ENCODE results near the gene TRAPPC3.

TRAPPC3 gene

DNA sequence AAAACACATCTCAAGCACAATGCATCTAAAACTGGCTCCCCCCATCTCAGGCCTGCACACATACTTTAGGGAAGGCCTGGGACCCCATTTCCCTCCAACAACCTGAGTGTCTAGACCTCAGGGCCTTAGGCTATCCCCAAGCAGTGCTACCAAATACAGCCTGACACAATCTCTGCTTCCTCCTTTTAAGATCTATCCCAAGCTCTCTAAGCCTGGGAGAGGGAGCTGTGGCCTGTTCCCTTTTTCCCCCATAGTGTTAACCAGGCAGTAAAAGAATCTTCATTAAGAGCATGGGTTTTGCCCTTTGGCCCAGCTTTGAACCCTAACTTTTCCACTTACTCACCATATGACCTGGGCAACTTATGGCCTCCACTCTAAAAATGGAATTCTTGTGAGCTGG, 13.5 kb downstream of the TRAPPC3 start:
- Histone ChIP-seq H3K79me1 (ENCODE audit: low read length) (peaks cover 3% of the 10 kb centered on the region), H3K27ac (ENCODE audit: low read depth, low read length) (no peak overlapping the region), H4K5ac (ENCODE audit: low read length) (no peak overlapping the region), H3K4ac (ENCODE audit: low read depth, low read length) (no peak overlapping the region), H2BK15ac (replicated peaks; ENCODE audit: low read depth) (no peak overlapping the region), H3K36me3 (ENCODE audit: control insufficient read depth, insufficient read depth, low read length) (peaks cover 6% of the 10 kb centered on the region), H3K56ac (ENCODE audit: low read length) (no peak overlapping the region), H3K79me2 (ENCODE audit: control insufficient read depth, insufficient read depth, low read length) (no peaks in the 10 kb centered on the region), H3K27me3 (ENCODE audit: insufficient read depth, low read length, poor library complexity) (no peaks in the 10 kb centered on the region), H2BK120ac (ENCODE audit: low read depth, low read length) (no peak overlapping the region), H3K4me1 (ENCODE audit: control insufficient read depth, low read depth, low read length) (no peaks in the 10 kb centered on the region), H4K8ac (ENCODE audit: low read depth, low read length) (no peak overlapping the region), H3K4me2 (ENCODE audit: low read length) (no peak overlapping the region), H2BK5ac (ENCODE audit: low read length) (no peak overlapping the region), H3K23ac (ENCODE audit: low read length) (no peak overlapping the region), H2AK5ac (ENCODE audit: low read length) (no peak overlapping the region), H3K18ac (ENCODE audit: low read length) (no peak overlapping the region), H3K9ac (ENCODE audit: low read length) (no peak overlapping the region), H3K4me3 (ENCODE audit: low read length) (no peak overlapping the region)
- no peak for DNase-seq

DNA sequence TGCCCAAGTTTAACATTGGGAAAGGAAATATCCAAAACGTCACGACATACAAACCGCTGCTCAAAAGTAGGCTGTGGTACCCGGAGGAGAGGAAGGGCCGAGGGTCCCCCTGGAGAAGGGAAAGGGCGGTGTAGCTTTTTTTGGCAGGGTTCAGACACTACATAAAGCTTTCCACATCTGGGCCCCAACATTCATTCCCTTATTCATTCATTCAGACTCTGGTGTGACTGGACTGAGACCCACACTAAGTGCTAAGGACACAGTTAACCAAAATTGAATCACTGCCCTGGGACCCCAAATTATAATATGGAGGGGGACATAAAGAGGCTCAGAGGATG, 14.0 kb downstream of the TRAPPC3 start:
- Histone ChIP-seq H2BK5ac (ENCODE audit: low read length) (no peak overlapping the region), H3K27ac (ENCODE audit: low read depth, low read length) (no peak overlapping the region), H4K5ac (ENCODE audit: low read length) (no peak overlapping the region), H3K79me2 (ENCODE audit: control insufficient read depth, insufficient read depth, low read length) (no peaks in the 10 kb centered on the region), H2BK15ac (replicated peaks; ENCODE audit: low read depth) (no peak overlapping the region), H4K8ac (ENCODE audit: low read depth, low read length) (no peak overlapping the region), H3K18ac (ENCODE audit: low read length) (no peak overlapping the region), H3K4me3 (ENCODE audit: low read length) (no peak overlapping the region), H3K4me1 (ENCODE audit: control insufficient read depth, low read depth, low read length) (no peaks in the 10 kb centered on the region), H3K79me1 (ENCODE audit: low read length) (peaks cover 3% of the 10 kb centered on the region), H3K36me3 (ENCODE audit: control insufficient read depth, insufficient read depth, low read length) (peaks cover 6% of the 10 kb centered on the region), H3K9ac (ENCODE audit: low read length) (no peak overlapping the region), H3K4ac (ENCODE audit: low read depth, low read length) (no peak overlapping the region), H3K56ac (ENCODE audit: low read length) (peak overlapping the region; percentile 15), H2AK5ac (ENCODE audit: low read length) (no peak overlapping the region), H3K4me2 (ENCODE audit: low read length) (no peak overlapping the region), H3K23ac (ENCODE audit: low read length) (no peak overlapping the region), H2BK120ac (ENCODE audit: low read depth, low read length) (no peak overlapping the region), H3K27me3 (ENCODE audit: insufficient read depth, low read length, poor library complexity) (no peaks in the 10 kb centered on the region)
- WGBS (ENCODE audit: extremely low coverage, insufficient coverage, low lambda C conversion rate): no CpG with 5 or more reads among the region's 6 CpGs
- DNase-seq: no peak

DNA sequence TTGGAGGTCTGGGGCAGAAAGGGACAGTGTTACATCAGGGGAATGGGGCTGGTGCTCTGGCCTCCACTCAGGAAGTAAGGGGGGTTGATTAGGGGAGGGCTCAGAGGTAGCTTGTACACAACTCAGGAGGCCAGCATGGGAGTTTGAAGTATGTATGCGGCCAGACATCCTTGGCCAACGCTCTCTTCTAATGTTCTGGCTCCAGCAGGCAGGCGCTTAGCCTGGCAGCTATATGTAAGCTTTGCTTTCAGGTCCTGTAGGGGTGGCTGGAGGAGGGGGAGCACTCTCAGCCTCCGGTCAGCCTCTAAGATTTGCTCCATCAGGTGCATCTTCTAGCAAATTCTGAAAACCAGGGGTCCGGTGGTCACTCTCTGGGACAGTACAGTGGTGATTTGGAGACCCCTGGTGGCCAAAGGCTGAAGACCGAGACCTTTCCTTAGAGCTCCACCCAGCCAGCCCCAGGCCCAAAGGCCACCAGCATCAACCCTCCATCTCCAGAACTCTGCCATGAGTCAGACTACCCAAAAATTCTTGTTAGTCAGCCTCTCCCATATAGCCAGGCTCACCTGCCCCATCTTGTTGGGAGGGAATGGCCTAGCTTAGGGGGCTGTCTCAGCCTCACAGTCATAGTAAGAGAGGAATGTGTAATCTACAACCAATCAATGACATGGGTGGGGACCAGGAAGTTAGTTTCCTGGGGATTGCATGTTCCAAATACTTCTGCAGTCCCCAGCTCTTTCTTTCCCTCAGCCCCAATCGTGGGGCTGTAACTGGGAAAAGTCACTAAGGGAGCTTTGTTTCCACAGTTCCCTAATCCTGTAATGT, 14.6 kb downstream of the TRAPPC3 start:
- Histone ChIP-seq H2BK5ac (ENCODE audit: low read length) (no peak overlapping the region), H3K4ac (ENCODE audit: low read depth, low read length) (no peak overlapping the region), H2BK15ac (replicated peaks; ENCODE audit: low read depth) (no peak overlapping the region), H3K79me1 (ENCODE audit: low read length) (no peaks in the 10 kb centered on the region), H4K5ac (ENCODE audit: low read length) (no peak overlapping the region), H3K27me3 (ENCODE audit: insufficient read depth, low read length, poor library complexity) (no peaks in the 10 kb centered on the region), H3K27ac (ENCODE audit: low read depth, low read length) (no peak overlapping the region), H3K9ac (ENCODE audit: low read length) (no peak overlapping the region), H3K36me3 (ENCODE audit: control insufficient read depth, insufficient read depth, low read length) (peaks cover 6% of the 10 kb centered on the region), H3K4me2 (ENCODE audit: low read length) (no peak overlapping the region), H3K18ac (ENCODE audit: low read length) (no peak overlapping the region), H2AK5ac (ENCODE audit: low read length) (no peak overlapping the region), H3K56ac (ENCODE audit: low read length) (no peak overlapping the region), H2BK120ac (ENCODE audit: low read depth, low read length) (no peak overlapping the region), H3K4me3 (ENCODE audit: low read length) (no peak overlapping the region), H3K23ac (ENCODE audit: low read length) (no peak overlapping the region), H3K79me2 (ENCODE audit: control insufficient read depth, insufficient read depth, low read length) (no peaks in the 10 kb centered on the region), H4K8ac (ENCODE audit: low read depth, low read length) (no peak overlapping the region), H3K4me1 (ENCODE audit: control insufficient read depth, low read depth, low read length) (no peaks in the 10 kb centered on the region)
- peak; percentile 90 for DNase-seq
- WGBS (ENCODE audit: extremely low coverage, insufficient coverage, low lambda C conversion rate): no CpG with 5 or more reads among the region's 7 CpGs

DNA sequence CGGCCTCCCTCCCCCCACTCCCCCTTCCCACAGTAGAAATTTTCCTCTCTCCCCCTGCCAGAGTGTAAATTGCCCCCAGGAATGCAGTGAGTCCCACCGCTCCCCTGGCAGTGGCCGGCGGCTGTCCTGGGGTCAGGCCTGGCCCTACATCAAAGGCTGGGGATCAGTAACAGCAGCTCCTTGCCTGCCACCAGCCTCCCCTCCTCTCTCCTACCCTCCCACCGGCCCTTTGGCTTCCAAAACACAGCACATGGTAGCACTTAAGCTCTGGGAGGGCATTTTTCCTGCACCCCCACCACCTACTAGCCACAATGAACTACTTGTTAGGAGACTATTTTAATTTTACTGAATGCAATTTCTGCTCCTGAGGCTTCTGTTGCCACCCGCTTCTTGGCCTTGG, 15.3 kb downstream of the TRAPPC3 start:
- H3K27me3 ChIP-seq (ENCODE audit: insufficient read depth, low read length, poor library complexity): no peaks in the 10 kb centered on the region
- H3K9ac ChIP-seq (ENCODE audit: low read length): no peak overlapping the region
- no peaks in the 10 kb centered on the region for H3K79me1 ChIP-seq (ENCODE audit: low read length)
- peak overlapping the region; percentile 17 for H3K56ac ChIP-seq (ENCODE audit: low read length)
- H3K4me3 ChIP-seq (ENCODE audit: low read length): no peak overlapping the region
- no CpG with 5 or more reads among the region's 6 CpGs for WGBS (ENCODE audit: extremely low coverage, insufficient coverage, low lambda C conversion rate)
- H3K36me3 ChIP-seq (ENCODE audit: control insufficient read depth, insufficient read depth, low read length): peaks cover 3% of the 10 kb centered on the region
- H3K79me2 ChIP-seq (ENCODE audit: control insufficient read depth, insufficient read depth, low read length): no peaks in the 10 kb centered on the region
- no peak overlapping the region for H2BK15ac ChIP-seq (replicated peaks; ENCODE audit: low read depth)
- no peak overlapping the region for H2AK5ac ChIP-seq (ENCODE audit: low read length)
- no peak overlapping the region for H3K4ac ChIP-seq (ENCODE audit: low read depth, low read length)
- no peak overlapping the region for H3K23ac ChIP-seq (ENCODE audit: low read length)
- H2BK120ac ChIP-seq (ENCODE audit: low read depth, low read length): no peak overlapping the region
- no peak overlapping the region for H3K4me2 ChIP-seq (ENCODE audit: low read length)
- no peak for DNase-seq
- H4K5ac ChIP-seq (ENCODE audit: low read length): no peak overlapping the region
- H3K27ac ChIP-seq (ENCODE audit: low read depth, low read length): no peak overlapping the region
- no peak overlapping the region for H4K8ac ChIP-seq (ENCODE audit: low read depth, low read length)
- no peak overlapping the region for H2BK5ac ChIP-seq (ENCODE audit: low read length)
- H3K18ac ChIP-seq (ENCODE audit: low read length): no peak overlapping the region
- no peaks in the 10 kb centered on the region for H3K4me1 ChIP-seq (ENCODE audit: control insufficient read depth, low read depth, low read length)

DNA sequence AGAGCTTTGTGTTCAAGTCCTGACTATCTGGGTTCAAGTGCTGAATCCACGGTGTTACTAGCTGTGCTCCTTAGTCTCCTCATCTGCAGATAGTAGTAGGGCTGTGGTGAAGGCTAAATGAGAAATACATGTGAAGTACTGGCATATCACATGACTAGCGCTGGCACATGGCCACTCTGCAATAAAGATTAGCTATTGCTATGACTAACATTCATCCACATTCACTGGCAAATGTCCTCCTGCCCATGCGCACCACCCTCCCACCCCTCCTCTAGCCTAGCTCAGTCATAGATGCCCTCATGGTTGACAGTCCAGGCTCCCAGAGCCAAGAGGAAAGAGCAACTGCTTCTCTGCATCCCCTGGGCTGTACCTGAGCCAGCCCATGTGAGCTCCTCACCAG, 15.8 kb downstream of the TRAPPC3 start:
- WGBS (ENCODE audit: extremely low coverage, insufficient coverage, low lambda C conversion rate): no CpG with 5 or more reads among the region's 3 CpGs
- Histone ChIP-seq H2AK5ac (ENCODE audit: low read length) (peak overlapping the region; percentile 38), H3K79me2 (ENCODE audit: control insufficient read depth, insufficient read depth, low read length) (no peaks in the 10 kb centered on the region), H2BK15ac (replicated peaks; ENCODE audit: low read depth) (no peak overlapping the region), H3K9ac (ENCODE audit: low read length) (no peak overlapping the region), H3K36me3 (ENCODE audit: control insufficient read depth, insufficient read depth, low read length) (peaks cover 3% of the 10 kb centered on the region), H3K4me3 (ENCODE audit: low read length) (no peak overlapping the region), H2BK5ac (ENCODE audit: low read length) (no peak overlapping the region), H3K4ac (ENCODE audit: low read depth, low read length) (no peak overlapping the region), H3K4me2 (ENCODE audit: low read length) (no peak overlapping the region), H3K56ac (ENCODE audit: low read length) (peak overlapping the region; percentile 42), H3K27ac (ENCODE audit: low read depth, low read length) (no peak overlapping the region), H3K18ac (ENCODE audit: low read length) (no peak overlapping the region), H3K79me1 (ENCODE audit: low read length) (no peaks in the 10 kb centered on the region), H4K8ac (ENCODE audit: low read depth, low read length) (no peak overlapping the region), H2BK120ac (ENCODE audit: low read depth, low read length) (no peak overlapping the region), H3K23ac (ENCODE audit: low read length) (no peak overlapping the region), H3K27me3 (ENCODE audit: insufficient read depth, low read length, poor library complexity) (no peaks in the 10 kb centered on the region), H4K5ac (ENCODE audit: low read length) (no peak overlapping the region), H3K4me1 (ENCODE audit: control insufficient read depth, low read depth, low read length) (no peaks in the 10 kb centered on the region)
- no peak for DNase-seq

DNA sequence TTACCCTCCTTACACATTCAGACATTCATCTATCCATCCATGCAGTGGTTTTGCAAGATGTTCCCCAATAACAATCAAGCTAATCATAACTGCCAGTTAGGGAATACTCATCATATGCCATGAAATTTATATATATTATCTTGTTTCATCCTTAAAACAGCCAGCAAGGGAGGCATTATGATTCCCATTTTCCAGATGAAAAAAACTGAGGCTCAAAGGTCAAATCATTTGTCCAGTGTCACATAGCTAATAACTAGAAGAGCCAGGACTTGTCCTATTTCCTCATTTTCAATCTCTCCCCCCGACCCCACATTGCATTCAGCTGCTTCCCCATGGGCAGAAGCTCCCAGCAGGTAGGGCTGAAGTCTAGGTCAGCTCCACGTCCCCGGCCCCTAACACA, 17.3 kb downstream of the TRAPPC3 start:
- no peak overlapping the region for H2BK15ac ChIP-seq (replicated peaks; ENCODE audit: low read depth)
- H4K5ac ChIP-seq (ENCODE audit: low read length): no peak overlapping the region
- H3K4me3 ChIP-seq (ENCODE audit: low read length): no peak overlapping the region
- no peaks in the 10 kb centered on the region for H3K27me3 ChIP-seq (ENCODE audit: insufficient read depth, low read length, poor library complexity)
- no peak overlapping the region for H3K4ac ChIP-seq (ENCODE audit: low read depth, low read length)
- H3K4me2 ChIP-seq (ENCODE audit: low read length): no peak overlapping the region
- WGBS (ENCODE audit: extremely low coverage, insufficient coverage, low lambda C conversion rate): no CpG with 5 or more reads among the region's 3 CpGs
- H2BK5ac ChIP-seq (ENCODE audit: low read length): no peak overlapping the region
- no peak overlapping the region for H2BK120ac ChIP-seq (ENCODE audit: low read depth, low read length)
- no peak overlapping the region for H3K18ac ChIP-seq (ENCODE audit: low read length)
- H3K9ac ChIP-seq (ENCODE audit: low read length): no peak overlapping the region
- no peaks in the 10 kb centered on the region for H3K79me1 ChIP-seq (ENCODE audit: low read length)
- no peaks in the 10 kb centered on the region for H3K36me3 ChIP-seq (ENCODE audit: control insufficient read depth, insufficient read depth, low read length)
- H3K4me1 ChIP-seq (ENCODE audit: control insufficient read depth, low read depth, low read length): no peaks in the 10 kb centered on the region
- H3K56ac ChIP-seq (ENCODE audit: low read length): no peak overlapping the region
- no peak for DNase-seq
- no peak overlapping the region for H4K8ac ChIP-seq (ENCODE audit: low read depth, low read length)
- H3K79me2 ChIP-seq (ENCODE audit: control insufficient read depth, insufficient read depth, low read length): no peaks in the 10 kb centered on the region
- H3K23ac ChIP-seq (ENCODE audit: low read length): no peak overlapping the region
- H3K27ac ChIP-seq (ENCODE audit: low read depth, low read length): no peak overlapping the region
- H2AK5ac ChIP-seq (ENCODE audit: low read length): no peak overlapping the region

Measured in mesendoderm (in vitro differentiated cells).